Epithelial cell of proximal tubule (primary cell): Measurements from ENCODE around the gene PTPRA. TPM values are rescaled to one million over a fixed set of nuclear protein-coding genes. Genes with fewer than 3 reads are reported as not detected.
"Not testable (repeated sequence)": the region's sequence is repeated elsewhere in the genome, so short reads cannot be mapped to it uniquely, and the experiment has no call there.

ENCODE experiments used
- DNase-seq: peaks from one replicate; pipeline ENCODE4 v3.0.0-alpha.2; 2011; ENCODE audit warnings: low read depth
- H3K4me3 ChIP-seq: 2 replicates; pipeline ENCODE4 v1.5.1; 2011; ENCODE audit warnings: low read depth, mild to moderate bottlenecking, low read length
- total RNA-seq: library from RNA; depleted of rRNA; stranded (reverse); fragments of >200 nt; gene quantifications from 2 replicates; pipeline ENCODE4 v1.2.3, GENCODE V29; 2015
- TF ChIP-seq, protein P1 (sequence below): conservative IDR thresholded peaks from 2 replicates; pipeline ENCODE4 v1.5.1; 2012; ENCODE audit warnings: low read depth, mild to moderate bottlenecking, low read length

Gene PTPRA
- total RNA-seq, 1 donor from 2014 or later, result 40.8 TPM

DNA sequence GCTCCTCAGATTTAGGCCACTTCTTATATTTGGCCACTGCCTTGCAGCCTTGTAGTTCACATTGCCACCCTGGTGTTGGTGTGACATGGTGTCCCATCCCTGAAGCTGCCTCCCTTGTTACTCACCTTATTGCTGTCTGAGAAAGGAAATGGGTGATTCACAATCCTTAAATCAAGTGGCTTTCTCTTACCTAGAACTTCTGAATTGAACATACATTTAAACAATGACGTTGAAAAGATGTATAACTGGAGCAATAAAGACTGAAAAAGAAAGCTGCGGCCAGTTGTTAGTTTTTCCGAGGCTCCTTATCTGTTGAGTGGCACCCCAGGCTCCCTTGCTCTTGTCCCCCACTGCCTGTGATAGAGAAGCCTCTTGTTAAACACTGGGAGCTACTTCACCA lies 141.4 kb downstream of the PTPRA start:
- TF ChIP-seq, protein P1, sequence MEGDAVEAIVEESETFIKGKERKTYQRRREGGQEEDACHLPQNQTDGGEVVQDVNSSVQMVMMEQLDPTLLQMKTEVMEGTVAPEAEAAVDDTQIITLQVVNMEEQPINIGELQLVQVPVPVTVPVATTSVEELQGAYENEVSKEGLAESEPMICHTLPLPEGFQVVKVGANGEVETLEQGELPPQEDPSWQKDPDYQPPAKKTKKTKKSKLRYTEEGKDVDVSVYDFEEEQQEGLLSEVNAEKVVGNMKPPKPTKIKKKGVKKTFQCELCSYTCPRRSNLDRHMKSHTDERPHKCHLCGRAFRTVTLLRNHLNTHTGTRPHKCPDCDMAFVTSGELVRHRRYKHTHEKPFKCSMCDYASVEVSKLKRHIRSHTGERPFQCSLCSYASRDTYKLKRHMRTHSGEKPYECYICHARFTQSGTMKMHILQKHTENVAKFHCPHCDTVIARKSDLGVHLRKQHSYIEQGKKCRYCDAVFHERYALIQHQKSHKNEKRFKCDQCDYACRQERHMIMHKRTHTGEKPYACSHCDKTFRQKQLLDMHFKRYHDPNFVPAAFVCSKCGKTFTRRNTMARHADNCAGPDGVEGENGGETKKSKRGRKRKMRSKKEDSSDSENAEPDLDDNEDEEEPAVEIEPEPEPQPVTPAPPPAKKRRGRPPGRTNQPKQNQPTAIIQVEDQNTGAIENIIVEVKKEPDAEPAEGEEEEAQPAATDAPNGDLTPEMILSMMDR, result no peak
- DNase-seq, result no peak
- H3K4me3 ChIP-seq, result no peak overlapping the region

DNA sequence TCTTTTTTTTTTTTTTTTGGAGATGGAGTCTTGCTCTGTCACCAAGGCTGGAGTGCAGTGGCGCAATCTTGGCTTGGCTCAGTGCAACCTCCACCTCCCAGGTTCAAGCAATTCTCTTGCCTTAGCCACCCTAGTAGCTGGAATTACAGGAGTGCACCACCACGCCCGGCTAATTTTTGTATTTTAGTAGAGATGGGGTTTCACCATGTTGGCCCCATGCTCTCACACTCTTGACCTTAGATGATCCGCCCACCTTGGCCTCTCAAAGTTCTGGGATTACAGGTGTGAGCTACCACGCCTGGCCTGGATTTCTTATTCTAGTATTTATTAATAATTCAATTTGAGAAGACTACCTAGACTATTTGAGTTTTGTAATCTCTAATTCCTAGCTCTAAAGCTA lies 142.0 kb downstream of the PTPRA start:
- DNase-seq, H3K4me3 ChIP-seq: not testable (repeated sequence)

DNA sequence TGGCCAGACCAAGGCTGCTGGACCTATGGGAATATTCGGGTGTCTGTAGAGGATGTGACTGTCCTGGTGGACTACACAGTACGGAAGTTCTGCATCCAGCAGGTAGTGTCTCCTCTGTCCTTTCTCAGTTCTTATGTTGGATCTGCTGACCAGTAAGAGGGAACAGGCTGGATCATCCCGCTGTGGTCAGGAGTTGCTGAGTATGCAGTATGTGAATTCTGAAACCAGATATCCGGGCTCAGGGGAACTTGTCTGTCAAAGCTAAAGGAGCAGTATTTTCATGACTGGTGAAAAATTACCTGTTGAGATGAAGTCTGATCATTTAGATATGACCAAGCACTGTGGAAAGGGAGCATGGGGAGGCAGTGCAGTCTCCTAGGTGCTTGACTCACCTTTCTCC lies 148.0 kb downstream of the PTPRA start:
- no peak for DNase-seq
- TF ChIP-seq, protein P1, result no peak
- H3K4me3 ChIP-seq, result no peak overlapping the region

DNA sequence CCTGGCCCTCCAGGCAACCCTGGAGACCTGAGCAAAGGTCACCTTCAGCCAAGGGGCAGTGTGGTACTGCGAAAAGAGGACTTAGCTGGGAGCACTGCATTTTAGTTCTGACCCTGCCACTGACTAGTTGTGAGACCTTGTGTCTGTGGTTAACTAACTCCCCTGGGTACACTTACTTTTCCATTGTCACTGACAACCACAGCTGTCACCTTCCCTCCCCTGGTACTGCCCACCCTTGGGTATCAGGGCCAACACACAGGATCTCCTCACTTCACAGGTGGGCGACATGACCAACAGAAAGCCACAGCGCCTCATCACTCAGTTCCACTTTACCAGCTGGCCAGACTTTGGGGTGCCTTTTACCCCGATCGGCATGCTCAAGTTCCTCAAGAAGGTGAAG lies 148.5 kb downstream of the PTPRA start:
- H3K4me3 ChIP-seq, result no peak overlapping the region
- TF ChIP-seq, protein P1, result no peak
- DNase-seq, result no peak

DNA sequence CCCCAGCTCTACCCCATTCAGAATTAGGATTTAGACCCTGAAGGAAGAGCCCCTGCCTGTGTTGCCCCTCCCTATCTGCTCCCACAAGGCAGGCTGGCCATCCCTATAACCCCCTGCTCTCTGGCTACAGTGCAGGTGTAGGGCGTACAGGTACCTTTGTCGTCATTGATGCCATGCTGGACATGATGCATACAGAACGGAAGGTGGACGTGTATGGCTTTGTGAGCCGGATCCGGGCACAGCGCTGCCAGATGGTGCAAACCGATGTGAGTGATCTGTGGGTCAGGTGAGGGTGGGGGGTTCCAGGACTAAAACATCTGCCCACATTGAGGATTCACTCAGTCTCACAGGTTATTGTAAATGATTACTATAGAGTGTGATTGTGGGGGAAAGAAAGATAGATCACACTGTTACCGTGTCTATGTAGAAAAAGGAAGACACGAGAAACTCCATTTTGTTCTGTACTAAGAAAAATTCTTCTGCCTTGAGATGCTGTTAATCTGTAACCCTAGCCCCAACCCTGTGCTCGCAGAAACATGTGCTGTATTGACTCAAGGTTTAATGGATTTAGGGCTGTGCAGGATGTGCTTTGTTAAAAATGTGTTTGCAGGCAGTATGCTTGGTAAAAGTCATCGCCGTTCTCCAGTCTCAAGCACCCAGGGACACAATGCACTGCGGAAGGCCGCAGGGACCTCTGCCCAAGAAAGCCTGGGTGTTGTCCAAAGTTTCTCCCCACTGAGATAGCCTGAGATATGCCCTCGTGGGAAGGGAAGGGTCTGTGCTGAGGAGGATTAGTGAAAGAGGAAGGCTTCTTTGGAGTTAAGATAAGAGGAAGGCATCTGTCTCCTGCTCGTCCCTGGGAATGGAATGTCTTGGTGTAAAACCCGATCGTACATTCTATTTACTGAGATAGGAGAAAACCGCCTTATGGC lies 149.5 kb downstream of the PTPRA start:
- not testable (repeated sequence) for H3K4me3 ChIP-seq, DNase-seq

DNA sequence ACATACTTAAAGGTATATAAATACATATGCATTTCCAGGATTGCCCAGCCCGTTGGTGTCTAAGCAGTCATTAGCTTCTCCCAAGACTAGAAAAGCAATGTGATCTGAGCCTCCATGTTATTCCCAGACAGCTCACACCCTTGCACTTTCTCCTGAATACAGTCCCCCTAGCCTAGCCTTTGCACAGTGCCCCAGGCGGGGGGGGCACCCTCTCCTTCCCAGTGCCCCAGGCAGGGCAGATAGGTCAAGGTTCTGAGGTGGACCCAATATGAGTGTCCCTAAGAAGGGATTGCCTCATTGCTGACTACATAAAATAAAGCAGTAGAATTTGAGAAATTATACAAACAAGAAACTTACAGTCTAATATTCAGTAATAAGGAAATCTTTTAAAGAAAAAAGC lies 154.7 kb downstream of the PTPRA start:
- TF ChIP-seq, protein P1, result no peak
- no peak overlapping the region for H3K4me3 ChIP-seq
- DNase-seq, result no peak

DNA sequence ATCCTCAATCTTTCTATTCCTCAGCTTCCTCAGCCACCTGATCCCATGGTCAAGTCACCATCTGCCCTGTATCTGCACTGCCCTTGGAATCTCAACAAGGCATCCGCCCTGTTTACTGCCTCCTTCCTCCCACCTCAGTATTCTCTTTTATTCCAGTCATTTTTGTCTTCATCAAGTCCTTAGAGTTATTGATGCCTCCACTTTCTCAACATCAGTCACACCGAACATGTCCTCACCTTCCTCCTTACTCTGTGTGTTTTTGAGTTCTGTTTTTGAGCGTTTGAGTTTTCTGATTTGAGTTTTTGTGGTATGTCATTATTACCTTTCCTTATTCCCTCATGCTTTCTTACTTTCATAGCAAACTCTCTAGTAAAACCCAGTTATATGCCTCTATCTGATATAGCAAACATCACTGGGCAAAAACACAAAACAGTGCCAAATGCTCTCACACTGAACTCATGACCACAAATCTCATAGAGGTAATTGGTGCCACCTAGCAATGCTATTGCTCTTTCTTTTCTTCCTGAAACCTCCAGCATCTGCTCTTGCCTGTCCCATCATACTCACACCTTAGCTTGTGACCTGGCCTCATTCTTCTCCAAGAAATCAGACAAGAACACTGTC lies 158.4 kb downstream of the PTPRA start:
- no peak for DNase-seq
- TF ChIP-seq, protein P1, result no peak
- no peak overlapping the region for H3K4me3 ChIP-seq

DNA sequence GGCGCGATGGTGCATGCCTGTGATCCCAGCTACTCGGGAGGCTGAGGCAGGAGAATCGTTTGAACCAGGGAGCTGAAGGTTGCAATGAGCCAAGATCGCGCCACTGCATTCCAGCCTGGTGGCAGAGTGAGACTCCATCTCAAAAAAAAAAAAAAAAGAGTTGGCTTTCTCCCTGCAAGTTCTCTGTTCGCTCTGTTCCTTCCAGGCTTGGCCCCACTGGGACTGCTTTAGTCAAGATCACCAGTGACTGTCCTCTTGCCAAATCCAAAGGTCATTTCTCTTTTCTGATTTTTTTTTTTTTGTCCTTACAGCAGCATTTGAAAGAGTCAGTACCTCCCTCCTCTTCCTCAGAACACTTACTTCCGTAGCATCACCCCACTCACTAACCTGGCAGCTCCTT lies 159.3 kb downstream of the PTPRA start:
- DNase-seq, result no peak
- TF ChIP-seq, protein P1, result no peak
- H3K4me3 ChIP-seq, result no peak overlapping the region
